ENCODE results near the gene NTF3.

The NTF3 gene

DNA sequence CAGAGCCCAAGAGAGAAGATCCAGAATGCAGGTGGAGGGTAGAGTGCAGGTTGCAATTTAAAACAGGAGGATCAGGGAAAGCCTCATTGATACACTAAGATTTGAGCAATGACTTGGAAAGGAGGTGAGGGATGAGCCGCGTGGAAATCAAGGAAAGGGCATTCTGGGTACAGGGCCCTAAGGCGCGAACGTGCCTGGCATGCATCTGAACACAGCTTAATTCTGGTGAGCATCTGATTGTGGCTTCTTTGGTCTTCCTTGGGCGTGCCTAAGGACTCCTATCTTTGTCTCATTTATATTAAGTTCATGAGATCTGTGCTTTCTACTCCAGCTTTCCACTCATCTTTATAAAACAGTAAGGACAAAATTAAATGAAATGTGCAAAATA is 79.3 kb downstream of the NTF3 start:
- DNase-seq (ENCODE audit: low spot score): no peak

DNA sequence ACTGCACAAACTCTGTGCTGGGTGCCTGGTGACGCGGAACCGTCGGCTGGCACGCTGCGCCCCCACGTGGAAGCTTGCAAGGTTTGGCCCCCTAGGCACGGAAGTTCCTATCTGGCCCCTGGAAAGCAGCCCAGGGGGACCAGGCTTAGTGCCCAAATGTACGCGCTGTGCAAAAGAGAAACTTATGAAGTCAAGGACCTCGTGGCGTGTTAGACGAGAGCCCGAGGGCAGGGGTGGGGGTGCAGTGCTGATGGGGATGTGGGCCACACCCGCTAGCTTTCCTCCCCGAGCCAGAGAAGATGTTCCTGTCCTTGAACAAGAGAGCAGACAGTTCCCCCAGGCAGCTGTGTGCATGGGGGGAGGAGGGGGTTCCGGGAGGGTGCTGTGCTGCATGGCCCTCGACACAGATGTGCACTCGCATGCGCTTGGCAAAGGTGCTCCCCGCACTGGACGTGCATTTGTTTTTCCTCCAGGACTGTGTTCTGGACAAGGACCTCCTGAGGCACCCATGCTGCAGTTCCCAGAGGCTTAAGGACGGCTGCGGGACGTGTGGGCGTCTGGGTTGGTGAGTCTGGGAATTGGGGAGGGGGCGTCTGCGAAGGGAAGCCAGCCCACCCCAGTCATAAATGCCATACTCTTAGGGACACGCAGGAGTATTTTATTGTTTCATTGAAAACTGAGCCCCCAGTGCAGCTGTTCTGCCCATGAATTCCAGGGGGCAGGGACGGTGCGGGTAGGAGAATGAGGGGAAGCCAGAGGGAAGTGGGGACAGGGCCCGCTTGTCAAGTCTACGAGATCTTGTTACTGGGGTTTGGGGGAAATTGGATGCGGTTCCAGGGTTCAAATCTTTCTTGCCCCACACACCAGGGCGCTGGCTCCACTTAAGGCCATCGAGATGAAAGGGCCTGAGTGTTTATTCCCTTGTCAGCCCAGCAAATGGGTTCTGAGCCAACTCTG is 80.0 kb downstream of the NTF3 start:
- peak; percentile 68 for DNase-seq (ENCODE audit: low spot score)

DNA sequence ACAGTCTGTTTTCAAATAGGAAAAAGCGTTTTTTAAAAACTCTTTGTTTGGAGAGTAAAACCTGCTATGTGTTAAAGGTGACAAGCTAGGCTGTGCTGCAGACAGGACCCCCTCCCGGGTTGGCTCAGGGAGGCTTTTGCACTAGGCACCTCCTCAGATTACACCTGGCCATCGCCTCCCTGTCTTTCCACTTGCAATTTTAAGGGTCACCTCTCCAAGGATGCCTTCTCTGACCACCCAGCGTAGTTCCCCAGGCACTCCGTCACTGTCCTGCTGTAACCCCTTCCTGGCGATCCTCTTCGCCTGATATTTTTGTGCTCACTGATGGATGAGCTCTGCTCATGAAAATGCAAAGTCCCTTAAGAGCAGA is 80.7 kb downstream of the NTF3 start:
- no peak for DNase-seq (ENCODE audit: low spot score)

DNA sequence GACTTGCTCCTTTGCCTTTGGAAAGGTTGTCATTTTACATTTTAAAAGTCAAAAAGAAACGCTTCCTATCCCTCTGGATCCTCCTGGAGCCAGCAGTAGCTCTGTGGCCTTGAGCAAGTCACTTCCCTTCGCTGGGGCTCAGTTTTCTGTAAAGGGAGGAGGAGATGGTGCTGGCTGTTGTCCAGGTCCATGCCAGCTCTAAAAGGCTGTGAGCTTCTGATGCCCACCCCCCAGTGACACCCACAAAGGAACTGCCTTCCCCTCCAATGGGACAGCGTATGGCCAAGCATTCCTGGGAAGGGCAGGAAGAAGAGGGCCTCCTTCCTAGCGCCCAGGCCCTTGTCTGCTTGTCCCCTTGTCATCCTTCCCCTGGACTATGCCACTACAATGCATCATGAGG is 81.5 kb downstream of the NTF3 start:
- no peak for DNase-seq (ENCODE audit: low spot score)

GRCh38 chr12:5514016-5514415 is 82.1 kb downstream of the NTF3 start:
- DNase-seq (ENCODE audit: low spot score): no peak

- DNase-seq (ENCODE audit: low spot score): no peak
Observed at GRCh38 chr12:5514545-5514944, 82.6 kb downstream of the NTF3 start.

GRCh38 chr12:5515458-5515857 is 83.5 kb downstream of the NTF3 start:
- DNase-seq (ENCODE audit: low spot score): no peak

DNA sequence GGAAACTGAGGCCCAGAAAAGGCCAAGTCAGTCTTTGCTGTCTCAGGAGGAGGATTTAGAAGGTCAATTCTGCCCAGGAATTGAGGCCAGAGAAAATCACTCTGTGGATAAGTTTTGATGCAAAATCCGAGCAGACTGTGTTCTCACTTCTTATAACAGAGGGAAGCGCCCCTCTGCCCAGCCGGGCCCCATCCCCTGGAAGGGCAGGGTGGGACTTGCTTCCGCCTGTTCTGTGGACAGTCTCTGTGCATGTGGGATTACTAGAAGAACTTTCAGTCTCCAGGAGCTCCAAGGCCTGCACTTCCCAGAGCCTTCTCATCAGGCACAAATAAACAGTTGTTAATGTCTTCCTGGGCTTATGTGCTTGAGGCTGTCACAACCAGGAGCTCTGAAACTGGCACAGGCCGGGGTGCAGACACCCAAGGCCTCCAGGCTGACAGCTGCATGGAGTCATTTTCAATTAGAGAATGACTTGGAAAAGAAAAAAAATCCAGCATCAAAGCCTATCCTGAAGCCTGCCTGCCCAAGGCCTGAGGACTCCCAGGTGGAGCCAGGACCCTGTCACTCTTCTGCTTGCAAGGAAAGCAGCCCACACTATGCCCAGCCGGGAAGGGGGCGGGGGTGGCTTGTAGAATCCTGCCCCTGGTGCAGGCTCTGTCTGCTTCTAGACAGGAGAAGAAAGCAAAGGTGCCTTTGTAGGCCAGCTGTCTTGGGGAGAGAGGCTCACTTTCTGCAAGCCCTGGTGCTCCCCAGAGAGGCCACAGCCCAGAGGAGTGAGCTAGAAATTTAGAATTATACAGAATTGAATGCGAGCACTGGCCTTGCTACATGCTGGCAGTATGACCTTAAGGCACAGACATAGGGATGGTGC is 84.7 kb downstream of the NTF3 start:
- DNase-seq (ENCODE audit: low spot score): no peak

DNA sequence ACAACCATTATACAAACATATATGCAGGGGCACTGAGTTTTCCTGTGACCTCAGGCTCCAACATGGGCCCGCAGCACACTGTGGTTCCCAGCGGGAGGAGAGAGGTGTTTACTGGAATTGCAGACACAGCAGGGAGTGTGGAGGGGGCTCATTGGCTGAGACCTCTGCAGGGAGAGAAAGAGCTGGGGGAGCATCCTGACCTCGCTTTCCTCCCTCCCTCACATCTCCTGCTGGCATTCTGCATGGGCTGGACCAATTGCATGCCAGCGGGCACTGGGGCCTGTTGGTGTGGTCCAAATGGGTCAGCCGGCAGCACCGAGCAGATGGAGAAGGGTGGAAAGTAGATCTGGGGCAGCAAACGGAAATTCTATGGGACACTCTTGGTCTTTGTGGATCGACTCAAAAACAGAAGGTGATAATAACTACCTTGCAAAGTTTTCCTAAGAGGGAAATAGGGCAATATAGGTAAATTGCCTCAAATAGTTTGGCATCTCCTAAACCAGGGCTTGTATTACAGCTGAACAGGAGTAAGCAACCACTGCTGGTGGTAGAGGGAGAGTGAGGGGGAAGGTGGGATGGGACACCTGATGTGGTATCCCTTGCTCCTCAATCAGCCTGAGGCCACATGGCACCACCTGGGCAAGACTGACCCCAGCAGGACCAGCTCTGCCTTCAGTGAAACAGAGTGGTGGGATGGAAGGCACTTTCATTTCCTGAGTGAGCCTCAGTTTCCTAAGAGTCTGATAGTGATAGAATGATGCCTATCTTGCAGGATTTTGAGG is 86.9 kb downstream of the NTF3 start:
- no peak for DNase-seq (ENCODE audit: low spot score)

- DNase-seq (ENCODE audit: low spot score): no peak
Observed at GRCh38 chr12:5520037-5520436, 88.1 kb downstream of the NTF3 start.

- DNase-seq (ENCODE audit: low spot score): no peak
Observed at GRCh38 chr12:5520831-5521230, 88.9 kb downstream of the NTF3 start.

DNA sequence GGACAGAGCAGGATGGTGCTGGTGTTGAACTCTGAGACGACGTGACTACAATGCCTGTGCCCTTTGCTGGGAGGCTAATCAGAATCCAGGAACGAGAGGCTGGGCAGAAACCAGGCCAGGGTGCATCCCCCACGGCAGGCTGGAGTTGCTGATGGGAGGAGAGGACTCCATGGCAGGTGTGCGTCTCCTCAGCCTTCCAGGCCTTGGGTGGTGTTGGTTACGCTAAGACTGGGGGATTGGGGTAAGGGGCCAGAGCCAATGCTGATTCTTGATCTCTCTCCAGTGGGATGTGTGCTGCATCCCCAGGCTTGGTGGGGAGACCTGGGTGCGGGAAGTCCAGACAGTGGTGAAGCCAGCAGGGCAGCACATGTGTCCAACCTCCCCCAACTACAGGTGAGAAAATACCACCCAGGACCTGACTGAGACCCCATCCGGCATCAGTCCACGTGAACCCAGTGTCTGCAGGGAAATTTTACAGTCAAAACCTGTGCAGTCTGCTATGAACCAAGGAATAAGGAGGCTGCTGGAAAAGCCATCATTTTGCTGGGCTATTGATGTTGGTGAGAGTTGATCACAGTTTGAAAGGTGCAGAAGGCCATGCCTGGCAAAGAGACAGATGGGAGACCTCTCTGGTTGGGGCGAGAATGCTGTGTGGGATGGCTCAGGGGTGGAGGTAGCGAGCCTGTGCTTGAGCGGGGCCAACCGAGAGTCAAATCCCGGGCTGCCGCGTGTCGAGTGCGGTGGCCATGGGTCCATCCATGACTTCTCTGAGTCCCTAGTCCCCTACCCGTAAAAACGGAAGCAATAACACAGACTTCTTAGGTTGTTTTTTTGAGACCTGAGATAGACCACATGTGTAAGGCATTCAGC is 89.8 kb downstream of the NTF3 start:
- DNase-seq (ENCODE audit: low spot score): no peak

DNA sequence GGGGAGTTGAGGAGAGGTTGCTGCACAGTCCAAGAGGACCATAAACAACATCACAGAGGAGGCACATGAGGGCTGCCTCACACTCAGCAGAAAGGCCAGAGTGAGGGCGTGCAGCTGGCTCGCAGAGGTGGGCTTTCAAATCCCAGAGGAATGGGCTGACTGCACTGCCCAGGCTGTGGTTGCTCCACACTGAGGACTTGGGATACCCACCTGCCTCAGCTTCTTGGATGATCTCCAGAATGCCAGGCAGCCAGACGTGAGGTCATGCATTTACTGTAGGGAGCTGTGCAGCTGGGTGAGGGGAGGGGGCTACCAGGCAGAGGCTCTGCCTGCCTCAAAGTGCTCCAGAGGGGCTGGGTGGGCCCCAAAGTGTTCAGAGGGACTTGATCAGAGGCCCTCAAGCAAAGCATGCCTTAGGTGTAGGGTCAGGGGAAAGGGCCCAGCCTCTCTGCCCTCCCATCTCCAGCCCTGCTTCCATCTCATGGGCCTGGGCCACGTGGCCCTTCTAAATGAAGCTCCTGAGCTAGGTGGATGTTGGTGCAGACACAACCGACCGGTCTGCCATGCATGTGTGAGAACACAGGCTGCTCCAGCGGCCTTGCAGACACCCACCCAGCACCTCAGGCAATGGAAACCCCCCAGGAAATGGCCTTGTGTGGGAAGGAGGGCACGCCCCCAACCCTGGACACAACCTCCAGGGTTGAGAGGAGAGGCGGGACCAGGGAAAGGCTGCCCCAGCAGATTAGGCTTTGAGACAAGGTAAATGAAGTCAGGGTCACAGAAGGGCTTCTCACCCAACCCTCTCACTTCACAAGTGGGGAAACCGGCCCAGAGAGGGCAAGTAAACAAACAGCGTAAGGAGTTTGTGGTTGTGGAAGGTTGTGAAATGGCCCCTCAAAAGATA is 90.8 kb downstream of the NTF3 start:
- no peak for DNase-seq (ENCODE audit: low spot score)

GRCh38 chr12:5523396-5524115 is 91.6 kb downstream of the NTF3 start:
- DNase-seq (ENCODE audit: low spot score): no peak

DNA sequence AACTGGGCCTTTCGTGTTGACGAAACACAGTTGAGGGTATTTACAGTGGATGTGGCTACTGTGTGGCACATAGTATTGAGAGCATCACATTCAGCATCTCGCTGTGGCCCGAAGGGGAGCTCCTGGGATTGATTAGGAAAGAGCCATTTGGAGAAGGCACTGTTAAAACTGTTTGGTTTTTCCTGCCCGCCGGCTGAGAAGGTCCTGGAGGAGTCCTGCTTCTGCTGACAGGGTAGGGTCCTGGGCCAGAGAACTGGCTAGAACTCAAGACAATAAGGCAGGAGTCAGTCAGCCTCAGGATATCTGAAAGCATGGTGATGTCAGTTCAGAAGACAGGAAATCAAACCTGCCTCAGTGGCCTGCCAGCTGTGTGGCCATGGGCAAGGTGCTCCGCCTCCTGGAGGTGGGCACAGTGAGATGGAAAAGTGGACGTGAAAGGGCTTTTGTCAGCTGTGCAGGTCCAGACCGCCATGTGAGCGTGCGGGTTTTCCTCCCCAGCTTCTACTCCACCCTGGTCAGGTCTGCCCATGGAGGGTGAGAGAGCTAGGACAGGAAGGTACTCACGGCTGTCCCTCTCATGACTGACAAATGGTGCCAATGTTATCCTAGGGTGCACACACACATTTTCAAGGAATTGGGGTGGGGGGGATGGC is 92.3 kb downstream of the NTF3 start:
- no peak for DNase-seq (ENCODE audit: low spot score)

GRCh38 chr12:5524769-5525436 is 93.0 kb downstream of the NTF3 start:
- DNase-seq (ENCODE audit: low spot score): no peak

DNA sequence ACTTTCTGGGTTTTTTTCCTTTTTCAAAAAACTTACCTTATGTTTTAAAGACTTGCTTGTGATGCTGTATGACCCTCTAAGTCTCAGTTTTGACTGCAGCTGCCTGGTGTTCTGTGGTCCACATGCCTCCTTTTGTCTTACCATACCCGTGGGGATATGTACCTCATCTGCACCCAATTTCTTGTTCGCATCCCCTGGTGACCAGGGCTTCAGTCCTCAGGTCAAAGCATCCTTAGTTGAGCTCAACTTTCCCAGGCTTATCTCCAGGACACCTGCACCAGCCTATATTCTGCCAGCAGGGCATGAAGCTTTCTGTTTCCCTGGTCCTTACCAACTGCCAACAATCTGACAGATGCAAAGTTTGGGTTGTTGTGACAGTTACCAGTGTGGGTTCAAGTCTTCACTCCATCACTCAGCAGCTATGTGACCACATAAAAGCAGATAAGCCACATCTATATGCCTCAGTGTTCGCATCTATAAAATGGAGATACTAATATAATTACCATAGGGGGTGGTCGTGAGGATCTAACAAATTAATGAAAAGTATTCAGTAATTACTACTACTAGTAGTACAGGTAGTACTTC is 94.0 kb downstream of the NTF3 start:
- no peak for DNase-seq (ENCODE audit: low spot score)

DNA sequence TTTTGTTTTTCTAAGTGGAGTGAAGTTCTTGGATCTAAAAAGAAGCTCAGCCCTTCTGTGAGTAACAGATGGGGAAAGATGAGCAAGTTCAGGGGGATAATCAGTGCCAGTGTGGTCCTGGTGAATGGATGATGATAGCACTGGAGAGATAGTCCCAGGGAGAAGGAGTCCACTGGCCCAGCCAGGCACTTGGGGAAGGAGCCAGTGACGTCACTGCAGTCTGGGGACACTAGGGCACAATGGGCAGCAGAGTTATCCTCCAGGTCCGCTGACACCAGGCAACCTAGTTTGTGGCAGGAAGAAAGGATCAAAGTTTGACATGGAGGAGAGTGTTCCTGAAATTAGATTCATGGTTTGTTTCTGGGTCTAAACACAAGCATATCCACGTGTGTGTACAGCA is 101.5 kb downstream of the NTF3 start:
- DNase-seq (ENCODE audit: low spot score): no peak
